ENCODE results near the gene USP44. TPM values are rescaled to one million over a fixed set of nuclear protein-coding genes. Genes with fewer than 3 reads are reported as not detected.

USP44 gene
- total and polyA plus RNA-seq, 2 donors (not counting 3 experiments of a cell fraction or from before 2014, with no cell fraction given), result 0.91 to 3.1 TPM

DNA sequence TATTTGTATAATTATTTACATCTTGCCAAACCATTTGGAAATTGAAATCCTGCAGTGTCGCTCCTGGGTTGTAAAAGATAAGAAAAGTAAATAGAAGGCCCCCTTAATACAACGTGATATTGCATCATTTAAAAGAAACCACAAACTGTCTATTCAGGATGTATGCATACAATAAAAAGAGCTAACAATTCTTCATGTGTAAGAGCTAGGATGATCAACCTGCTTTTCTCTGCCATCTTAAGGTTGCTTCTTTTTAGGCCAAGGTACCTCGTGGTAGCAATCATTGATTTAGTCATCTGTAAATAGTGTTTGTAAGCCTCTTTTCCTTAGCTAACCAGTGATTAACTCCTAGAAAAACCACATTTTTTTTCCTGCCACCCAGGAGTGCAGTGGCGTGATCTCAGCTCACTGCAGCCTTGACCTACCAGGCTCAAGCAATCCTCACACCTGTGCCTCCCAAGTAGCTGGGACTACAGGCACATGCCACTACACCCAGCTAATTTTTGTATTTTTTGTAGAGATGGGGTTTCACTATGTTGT, 3.3 kb upstream of the USP44 start:
- CTCF ChIA-PET, result interaction anchor here (1.2 to 3.3 kb wide), 5 partner anchors 11 to 31 kb away, joined by 4 to 20 read pairs (median 5); no protein-coding TSS in a partner anchor
- H3K79me2 ChIP-seq (ENCODE audit: control insufficient read depth, insufficient read depth, low read length), result no peaks in the 10 kb centered on the region
- no peak for DNase-seq (ENCODE audit: low read depth, low spot score)

More for the DNA sequence above, 3.3 kb upstream of the USP44 start:
- Histone ChIP-seq H3K4me3 (replicated peaks in 1 of 3; ENCODE audit: insufficient read depth in 1 of 3, low read depth in 1 of 3, low read length in 3 of 3) (no peak overlapping the region), H3K4me2 (ENCODE audit: insufficient read depth, low read length) (no peak overlapping the region), H3K4me1 (ENCODE audit: control insufficient read depth, extremely low read depth, insufficient read depth, low read length) (no peaks in the 10 kb centered on the region), H3K9me3 (replicated peaks; ENCODE audit: control insufficient read depth, insufficient read depth, low read length) (no peaks in the 10 kb centered on the region), H3K27me3 (ENCODE audit: control insufficient read depth in 2 of 2, insufficient read depth in 2 of 2, low read length in 2 of 2) (peaks cover 1 to 6% of the 10 kb centered on the region in 2 experiments), H3K9me1 (replicated peaks; ENCODE audit: control insufficient read depth, extremely low read depth, insufficient read depth, low read length) (no peaks in the 10 kb centered on the region), H3K9ac (replicated peaks; ENCODE audit: extremely low read depth, insufficient read depth, low read length) (no peak overlapping the region), H2AFZ (ENCODE audit: low read depth, low read length) (no peak overlapping the region), H3K27ac (ENCODE audit: insufficient read depth, low read depth, low read length) (no peak overlapping the region), H4K20me1 (replicated peaks; ENCODE audit: control insufficient read depth, extremely low read depth, insufficient read depth, low read length) (no peaks in the 10 kb centered on the region), H3K36me3 (ENCODE audit: control insufficient read depth in 2 of 2, extremely low read depth in 1 of 2, insufficient read depth in 2 of 2, low read length in 2 of 2) (no peaks in the 10 kb centered on the region)
- FAIRE-seq, result no peak
- no TSS peak for BruUV-seq (replicated peaks)
- intact Hi-C loops (cut with micrococcal nuclease) (no loop called here), dilution Hi-C loops (cut with MboI; ENCODE audit: extremely low pct_ligation_motif_present, low sequenced_read_pairs) (no loop called here)
- POLR2A ChIA-PET, result interaction anchor here (1.0 kb wide), 1 partner anchor 81 kb away, joined by 3 read pairs; the partner anchor contains the start of gene METAP2
- TF ChIP-seq GATA2 (IDR thresholded peaks at IDR 0.05; ENCODE audit: insufficient read depth, insufficient read length, low read depth, low read length) (no peak), FOS (IDR thresholded peaks at IDR 0.05; ENCODE audit: borderline replicate concordance, insufficient read depth, low read length) (no peak), POLR2A (IDR thresholded peaks at IDR 0.05; ENCODE audit: low read depth, low read length) (no peak), EZH2 (IDR thresholded peaks at IDR 0.05; ENCODE audit: borderline replicate concordance, low read depth, low read length, severe bottlenecking) (no peak), MYC (IDR thresholded peaks at IDR 0.05; ENCODE audit: low read depth, low read length) (no peak), POLR2AphosphoS5 (IDR thresholded peaks at IDR 0.05; ENCODE audit: insufficient read depth, low read depth, low read length) (no peak), CTCF (IDR thresholded peaks at IDR 0.05; ENCODE audit: extremely low read depth in 1 of 2, insufficient read depth in 1 of 2, low read depth in 1 of 2, low read length in 2 of 2) (no peak), JUN (IDR thresholded peaks at IDR 0.05; ENCODE audit: borderline replicate concordance, insufficient read depth, insufficient read length, low read depth) (no peak)

All from endothelial cell of umbilical vein (primary cell).